PC-9 (cell line): ENCODE data around the gene C15orf62. TPM values are rescaled to one million over a fixed set of nuclear protein-coding genes. Genes with fewer than 3 reads are reported as not detected.

Experiments
- BruUV-seq: library from RNA; stranded (reverse); fragments of 400-500 nt; replicated peaks from 2 replicates; lab custom pipeline; 2021; lab: Mats Ljungman, UMichigan
- CTCF ChIA-PET: fragments of 300-600 bp; sonication (Branson Sonifier 250); formaldehyde crosslinking; loops from one replicate; lab custom pipeline; 2022; ENCODE audit warnings: antibody characterized with exemption; lab: Charles Lee
- POLR2A ChIA-PET: fragments of 300-600 bp; sonication (Branson Sonifier 250); formaldehyde crosslinking; loops from one replicate; lab custom pipeline; 2022; ENCODE audit warnings: antibody characterized with exemption; ENCODE audit not compliant: unreplicated experiment; lab: Charles Lee
- DNase-seq, 2 experiments: peaks; one replicate each; pipeline versions ENCODE4 v3.0.0 to v3.0.0-alpha.2; 2015 to 2022; ENCODE audit warnings: mixed read lengths in 1 of 2
- H2AFZ ChIP-seq: fragments of 200-600 bp; sonication (generic); 2 replicates; pipeline ENCODE4 v1.8.1; 2017; ENCODE audit warnings: antibody characterized with exemption
- H3F3A ChIP-seq: fragments of 200-600 bp; sonication (generic); 2 replicates; pipeline ENCODE4 v1.8.1; 2017; ENCODE audit warnings: antibody characterized with exemption, mild to moderate bottlenecking, low read depth; ENCODE audit not compliant: insufficient read depth
- H3K27ac ChIP-seq: fragments of 200-600 bp; sonication (generic); 2 replicates; pipeline ENCODE4 v1.6.1; 2016; ENCODE audit warnings: mixed run types
- H3K27me3 ChIP-seq: fragments of 200-600 bp; sonication (generic); 2 replicates; pipeline ENCODE4 v1.6.1; 2016; ENCODE audit warnings: low read depth, mixed run types; ENCODE audit not compliant: insufficient read depth
- H3K36me3 ChIP-seq: fragments of 200-600 bp; sonication (generic); 2 replicates; pipeline ENCODE4 v1.6.1; 2016; ENCODE audit warnings: low read depth, mixed run types
- H3K4me1 ChIP-seq: fragments of 200-600 bp; sonication (generic); replicated peaks from 2 replicates; pipeline ENCODE4 v1.6.1; 2016; ENCODE audit warnings: mixed run types; ENCODE audit not compliant: insufficient read depth
- H3K4me2 ChIP-seq: fragments of 200-600 bp; sonication (generic); 2 replicates; pipeline ENCODE4 v1.6.1; 2017; ENCODE audit warnings: mixed run types
- H3K4me3 ChIP-seq: fragments of 200-600 bp; sonication (generic); 2 replicates; pipeline ENCODE4 v1.6.1; 2016; ENCODE audit warnings: mixed run types
- H3K79me2 ChIP-seq: fragments of 200-600 bp; sonication (generic); 2 replicates; pipeline ENCODE4 v1.6.1; 2017; ENCODE audit warnings: low read depth, mixed run types
- H3K9me2 ChIP-seq: fragments of 200-600 bp; sonication (generic); 2 replicates; pipeline ENCODE4 v1.8.1; 2017; ENCODE audit warnings: mild to moderate bottlenecking; ENCODE audit not compliant: insufficient read depth
- H3K9me3 ChIP-seq: fragments of 200-600 bp; sonication (generic); 2 replicates; pipeline ENCODE4 v1.8.1; 2016; ENCODE audit warnings: low read depth; ENCODE audit not compliant: insufficient read depth
- H4K20me1 ChIP-seq: fragments of 200-600 bp; sonication (generic); 2 replicates; pipeline ENCODE4 v1.8.1; 2017; ENCODE audit not compliant: insufficient read depth
- CTCF ChIP-seq: fragments of 200-600 bp; sonication (generic); conservative IDR thresholded peaks from 2 replicates; pipeline ENCODE4 v1.6.1; 2017; ENCODE audit warnings: mixed run types, antibody characterized with exemption, mild to moderate bottlenecking, moderate library complexity
- EZH2 ChIP-seq: fragments of 200-600 bp; sonication (generic); IDR thresholded peaks from 2 replicates; pipeline ENCODE4 v1.8.0; 2017; ENCODE audit warnings: antibody characterized with exemption, low read depth
- intact Hi-C: fragments of 100-400 bp; cut with micrococcal nuclease; formaldehyde crosslinking; loops from one replicate; pipeline ENCODE4 v1.10.0; 2022; ENCODE audit not compliant: unreplicated experiment
- total RNA-seq: library from RNA; stranded (reverse); gene quantifications from 2 replicates; pipeline ENCODE4 v1.2.3, GENCODE V29; 2021

Gene C15orf62
- total RNA-seq, 1 experiment from 2014 or later, result 0.33 TPM

GRCh38 chr15:40819048-40819447, 49.3 kb downstream of the C15orf62 start:
- H3K79me2 ChIP-seq, result no peaks in the 10 kb centered on the region
- H2AFZ ChIP-seq, result no peak overlapping the region
- no peaks in the 10 kb centered on the region for H4K20me1 ChIP-seq
- H3K9me2 ChIP-seq, result no peaks in the 10 kb centered on the region
- CTCF ChIA-PET, result no interaction called here
- H3K4me3 ChIP-seq, result no peak overlapping the region
- POLR2A ChIA-PET, result interaction anchor here (0.6 kb wide), 1 partner anchor 9 kb away, joined by 3 read pairs; no protein-coding TSS in a partner anchor
- DNase-seq, result no peak
- H3K27me3 ChIP-seq, result no peaks in the 10 kb centered on the region
- H3K27ac ChIP-seq, result no peak overlapping the region
- H3K9me3 ChIP-seq, result no peaks in the 10 kb centered on the region
- no peaks in the 10 kb centered on the region for H3K36me3 ChIP-seq
- no TSS peak for BruUV-seq
- H3K4me1 ChIP-seq, result peaks cover 10% of the 10 kb centered on the region
- intact Hi-C loops, result no loop called here
- H3F3A ChIP-seq, result peaks cover 7% of the 10 kb centered on the region
- no peak overlapping the region for H3K4me2 ChIP-seq
- TF ChIP-seq EZH2 (no peak), CTCF (no peak)

GRCh38 chr15:40821195-40821594, 51.4 kb downstream of the C15orf62 start:
- Histone ChIP-seq H3F3A (peaks cover 24% of the 10 kb centered on the region), H3K27me3 (no peaks in the 10 kb centered on the region), H3K79me2 (no peaks in the 10 kb centered on the region), H3K4me3 (no peak overlapping the region), H4K20me1 (no peaks in the 10 kb centered on the region), H3K27ac (no peak overlapping the region), H3K9me3 (no peaks in the 10 kb centered on the region), H3K36me3 (no peaks in the 10 kb centered on the region), H3K9me2 (no peaks in the 10 kb centered on the region), H3K4me1 (peaks cover 29% of the 10 kb centered on the region), H3K4me2 (no peak overlapping the region), H2AFZ (no peak overlapping the region)
- no peak for DNase-seq
- TF ChIP-seq EZH2 (no peak), CTCF (no peak)
- intact Hi-C loops, result no loop called here
- ChIA-PET POLR2A (interaction anchor here (0.9 kb wide), 1 partner anchor 54 kb away, joined by 3 read pairs; no protein-coding TSS in a partner anchor), CTCF (no interaction called here)
- no TSS peak for BruUV-seq

Other genes with a start within 250 kb of the C15orf62 start
- gene CCDC32, start 204.9 kb upstream of the C15orf62 start, total RNA-seq, result 19.5 and 22.2 TPM in 2 replicates
- gene RPUSD2, start 200.7 kb upstream of the C15orf62 start, total RNA-seq, result 14.0 and 17.1 TPM in 2 replicates
- gene KNL1, start 175.7 kb upstream of the C15orf62 start, total RNA-seq, result 16.2 and 27.5 TPM in 2 replicates
- 19.8 and 22.5 TPM in 2 replicates for gene RAD51, start 74.8 kb upstream of the C15orf62 start, total RNA-seq
- gene RMDN3, start 14.7 kb upstream of the C15orf62 start, total RNA-seq, result 15.7 and 19.8 TPM in 2 replicates
- gene GCHFR, start 5.9 kb upstream of the C15orf62 start, total RNA-seq, result 1.2 and 1.5 TPM in 2 replicates
- gene ZFYVE19, start 37.1 kb downstream of the C15orf62 start, total RNA-seq, result 32.6 and 33.1 TPM in 2 replicates
- 27.4 and 33.0 TPM in 2 replicates for gene DNAJC17, start 37.5 kb downstream of the C15orf62 start, total RNA-seq
- 0.55 and 0.65 TPM in 2 replicates for gene PPP1R14D, start 58.7 kb downstream of the C15orf62 start, total RNA-seq
- gene SPINT1, start 74.1 kb downstream of the C15orf62 start, total RNA-seq, result 141 and 180 TPM in 2 replicates
- gene RHOV, start 104.3 kb downstream of the C15orf62 start, total RNA-seq, result 1.4 and 4.1 TPM in 2 replicates
- gene VPS18, start 124.5 kb downstream of the C15orf62 start, total RNA-seq, result 9.6 and 9.9 TPM in 2 replicates
- 0.48 and 0.55 TPM in 2 replicates for gene DLL4, start 159.4 kb downstream of the C15orf62 start, total RNA-seq
- 5.3 and 8.6 TPM in 2 replicates for gene CHAC1, start 183.5 kb downstream of the C15orf62 start, total RNA-seq